Stimulated activated CD4-positive, alpha-beta T cell treated with anti-CD3 and anti-CD28 coated beads, TNF-alpha, amount 100 ng/mL, for 48 hours (primary cell): ENCODE results near the gene SLC10A4.

Experiments used
- DNase-seq, 3 donors: peaks; one replicate each; pipeline ENCODE4 v3.0.0-alpha.2; 2020; ENCODE audit warnings: low read depth in 3 of 3

The SLC10A4 gene

DNA sequence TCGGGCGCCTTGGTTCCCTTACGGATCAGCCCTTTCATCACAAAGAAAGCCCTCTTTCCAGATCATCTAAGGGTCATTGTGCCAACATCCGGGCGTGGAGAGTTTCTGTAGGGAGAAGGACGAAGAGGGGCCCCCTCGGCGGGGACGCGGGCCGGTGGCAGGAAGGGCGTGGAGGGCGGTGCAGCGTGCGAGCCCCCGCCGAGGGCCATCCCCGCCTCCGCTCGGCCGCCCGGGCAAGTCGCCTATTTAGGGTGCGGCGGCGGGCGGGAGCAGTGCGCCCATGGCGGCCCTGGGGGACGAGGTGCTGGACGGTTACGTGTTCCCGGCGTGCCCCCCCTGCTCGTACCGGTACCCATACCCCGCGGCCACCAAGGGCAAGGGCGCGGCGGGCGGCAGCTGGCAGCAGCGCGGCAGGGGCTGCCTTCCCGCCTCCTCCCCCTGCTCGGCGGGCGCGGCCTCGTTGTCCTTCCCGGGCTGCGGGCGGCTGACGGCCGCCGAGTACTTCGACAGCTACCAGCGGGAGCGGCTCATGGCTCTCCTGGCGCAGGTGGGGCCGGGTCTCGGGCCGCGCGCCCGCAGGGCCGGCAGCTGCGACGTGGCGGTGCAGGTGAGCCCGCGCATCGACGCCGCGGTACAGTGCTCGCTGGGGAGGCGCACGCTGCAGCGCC is 7.0 kb downstream of the SLC10A4 start, which contains the start of gene ZAR1:
Gene ZAR1, plus strand, starts transcription at position 241 of the 668 bp plus-strand sequence. Its CDS starts 40 bp downstream, at position 281.
- no peak for DNase-seq

DNA sequence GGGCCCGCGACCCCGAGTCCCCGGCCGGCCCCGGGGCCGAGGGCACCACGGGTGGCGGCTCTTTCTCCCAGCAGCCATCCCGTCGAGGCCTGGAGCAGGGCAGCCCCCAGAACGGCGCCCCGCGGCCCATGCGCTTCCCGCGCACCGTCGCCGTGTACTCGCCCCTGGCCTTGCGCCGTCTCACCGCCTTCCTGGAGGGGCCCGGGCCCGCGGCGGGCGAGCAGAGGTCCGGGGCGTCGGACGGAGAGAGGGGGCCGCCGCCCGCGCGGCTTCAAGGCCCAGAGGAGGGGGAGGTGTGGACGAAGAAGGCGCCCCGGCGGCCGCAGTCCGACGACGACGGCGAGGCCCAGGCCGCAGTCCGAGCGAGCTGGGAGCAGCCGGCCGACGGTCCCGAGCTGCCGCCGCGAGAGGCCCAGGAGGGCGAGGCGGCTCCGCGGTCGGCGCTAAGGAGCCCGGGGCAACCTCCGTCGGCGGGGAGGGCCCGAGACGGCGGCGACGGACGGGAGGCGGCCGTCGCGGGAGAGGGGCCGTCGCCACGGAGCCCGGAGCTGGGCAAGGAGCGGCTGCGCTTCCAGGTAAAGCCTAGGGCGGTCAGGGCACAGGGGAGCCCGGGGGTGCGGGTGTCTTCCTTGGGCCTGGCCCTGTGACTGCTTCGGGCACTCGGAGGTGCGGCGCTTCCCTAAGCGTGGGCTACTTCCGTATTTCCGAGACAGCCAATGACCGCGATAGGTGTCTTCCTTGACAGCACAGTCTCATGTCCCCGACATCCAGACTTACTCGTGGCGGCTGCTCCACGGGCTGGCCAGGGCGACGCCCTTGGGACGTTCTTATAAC is 7.8 kb downstream of the SLC10A4 start:
- DNase-seq, result no peak

DNA sequence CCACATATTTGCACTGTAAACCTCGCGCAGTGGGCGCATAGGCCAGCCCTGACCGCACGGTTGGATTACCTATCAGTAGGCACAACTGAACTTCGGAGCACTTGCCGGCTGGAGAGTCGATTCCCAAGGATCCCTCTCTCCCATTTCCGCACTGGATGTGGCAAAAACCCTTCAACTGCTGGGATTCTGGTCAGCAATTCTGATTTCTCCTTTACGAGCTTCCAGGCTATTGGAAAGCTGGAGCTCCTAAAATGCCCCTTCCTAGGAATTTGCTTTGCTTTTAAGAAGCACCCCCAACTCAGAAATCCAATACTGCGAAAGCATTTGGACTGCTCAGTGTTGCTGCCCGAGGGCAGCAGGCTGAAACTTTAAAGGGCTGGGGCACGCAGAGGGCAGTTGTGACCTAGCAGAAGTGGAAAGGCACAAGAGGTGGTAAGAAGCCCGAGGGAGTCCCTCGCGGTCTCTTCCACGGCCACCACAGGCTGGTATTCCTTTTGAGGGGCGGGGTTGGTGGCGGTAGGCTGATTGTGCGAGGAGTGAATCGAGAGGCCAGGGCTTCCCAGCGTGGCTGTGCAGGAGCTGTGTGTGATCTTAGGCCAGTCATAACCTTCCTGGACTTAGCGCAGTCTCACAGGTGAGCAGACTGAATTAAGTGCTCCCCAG is 8.5 kb downstream of the SLC10A4 start:
- DNase-seq, result no peak

DNA sequence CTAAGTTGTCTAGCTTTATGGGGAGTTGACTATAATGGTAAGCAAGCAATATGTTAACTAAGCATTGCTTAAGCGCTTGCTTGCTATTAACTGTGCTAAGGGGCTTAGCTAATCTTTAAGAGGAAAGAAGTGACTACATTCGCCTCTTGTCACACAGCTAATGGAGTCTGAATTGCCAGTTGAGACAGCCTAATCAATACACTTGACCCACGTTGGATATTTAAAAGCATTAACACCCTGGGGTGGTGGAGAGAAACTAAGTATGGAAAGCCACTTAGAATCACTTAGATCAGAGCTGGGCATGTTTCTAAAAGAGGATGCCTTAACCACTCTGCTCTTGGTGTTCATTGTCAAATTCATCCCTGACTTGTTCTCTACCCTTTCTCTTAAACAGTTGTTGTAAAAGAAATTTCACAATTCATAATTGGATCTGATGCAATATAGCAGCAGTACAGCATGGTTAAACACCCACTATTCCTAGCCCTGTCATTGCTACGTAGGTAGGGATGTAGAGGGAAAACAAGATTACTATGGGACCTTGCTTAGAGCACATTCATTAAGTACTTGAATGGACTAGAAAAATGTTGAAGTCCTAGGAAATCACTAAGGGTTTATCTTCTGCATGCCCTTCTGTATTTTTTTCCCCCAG is 10.4 kb downstream of the SLC10A4 start:
- DNase-seq, result no peak

DNA sequence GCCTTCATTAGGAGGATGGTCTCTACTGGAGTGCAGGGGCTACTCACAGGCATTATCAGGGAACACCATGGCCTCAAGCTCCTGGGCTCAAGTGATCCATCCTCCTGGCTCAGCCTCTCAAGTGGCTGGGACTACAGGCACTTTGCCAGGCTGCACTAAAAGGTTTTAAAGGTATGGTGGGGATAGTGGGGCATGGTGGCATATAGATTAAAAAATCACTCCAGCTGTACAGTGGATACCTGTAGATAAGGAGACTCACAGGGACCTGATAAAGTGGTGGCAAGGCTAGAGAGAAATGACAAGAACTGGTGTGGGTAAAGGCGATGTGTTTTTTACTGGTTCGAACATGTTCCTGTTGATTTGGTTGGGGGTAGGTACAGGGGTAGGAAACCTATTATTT is 12.8 kb downstream of the SLC10A4 start:
- no peak for DNase-seq

DNA sequence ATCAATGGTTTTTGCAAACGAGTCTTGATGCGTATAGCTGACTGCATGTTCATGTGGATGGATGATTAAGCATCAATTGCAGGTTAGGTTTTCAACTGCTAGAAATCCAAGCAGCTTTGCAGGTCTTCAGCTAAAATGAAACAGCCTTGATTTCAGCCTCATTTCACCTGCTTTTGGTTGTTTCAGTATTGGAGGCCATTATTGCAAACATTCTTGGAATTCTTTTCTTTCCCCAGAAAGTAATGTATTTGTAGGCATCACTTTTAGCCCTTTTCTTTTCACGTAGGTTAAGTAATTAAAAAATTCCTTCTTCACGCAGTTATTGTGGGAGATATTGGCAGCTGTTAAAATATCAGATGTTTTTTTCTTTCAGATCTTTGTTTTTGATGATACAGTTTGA is 15.8 kb downstream of the SLC10A4 start:
- no peak for DNase-seq

DNA sequence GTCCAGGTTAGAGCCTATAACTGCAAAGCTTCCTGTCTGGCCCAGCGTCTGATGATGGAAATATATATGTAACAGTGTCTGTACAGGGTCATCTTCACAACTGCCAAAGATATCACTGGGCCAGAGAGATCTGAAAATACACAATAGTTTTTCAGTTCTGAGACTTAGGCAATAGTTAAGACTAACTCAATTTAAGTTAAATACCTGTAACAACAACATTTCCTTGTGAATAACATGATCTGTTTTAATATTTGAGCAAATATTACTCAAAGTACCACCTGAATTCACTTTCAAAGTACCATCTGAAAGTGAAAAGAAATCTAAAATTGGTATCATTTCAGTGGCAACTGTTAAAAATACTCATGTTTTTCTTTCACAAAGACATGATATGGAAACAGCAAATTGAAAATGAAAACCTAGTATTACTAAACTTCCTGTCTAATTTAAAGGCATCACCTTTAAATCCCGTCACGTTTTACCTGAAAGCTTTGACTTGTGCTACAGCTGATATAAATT is 16.5 kb downstream of the SLC10A4 start:
- no peak for DNase-seq

DNA sequence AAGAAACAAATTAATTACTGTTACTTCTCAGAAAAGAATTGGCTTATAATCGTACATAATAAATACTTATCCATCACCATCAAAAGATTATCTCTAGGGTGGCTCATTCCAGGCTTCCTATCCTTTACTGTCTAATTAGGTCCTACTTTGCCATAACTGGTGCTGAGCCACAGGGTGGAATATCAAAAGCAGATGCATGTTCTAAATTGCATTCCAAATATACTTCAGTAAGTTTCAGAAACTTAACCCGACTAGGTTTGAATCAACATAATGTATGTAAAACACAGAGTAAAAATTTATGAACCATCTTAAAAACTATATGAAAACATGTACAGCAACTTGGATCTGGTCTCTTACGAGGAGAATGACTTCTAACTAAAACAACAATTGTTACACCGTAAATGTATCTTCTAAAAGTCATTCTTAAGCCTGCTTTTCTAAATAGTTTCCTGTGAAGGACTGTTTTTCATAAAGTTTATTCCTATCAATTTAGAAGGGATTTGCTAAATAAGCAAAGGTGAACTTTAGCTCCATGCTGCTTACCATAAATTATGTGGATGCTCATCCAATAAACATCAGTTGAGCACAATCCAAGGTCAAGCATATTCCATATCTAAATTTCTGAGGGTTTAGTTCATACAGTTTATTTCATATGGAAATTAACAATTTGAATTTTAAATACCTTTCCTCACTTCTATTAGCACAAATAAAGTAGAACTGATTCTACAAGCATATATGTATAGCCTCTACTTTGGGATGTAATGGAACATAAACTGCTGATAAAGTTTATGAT is 20.3 kb downstream of the SLC10A4 start:
- DNase-seq, result no peak

DNA sequence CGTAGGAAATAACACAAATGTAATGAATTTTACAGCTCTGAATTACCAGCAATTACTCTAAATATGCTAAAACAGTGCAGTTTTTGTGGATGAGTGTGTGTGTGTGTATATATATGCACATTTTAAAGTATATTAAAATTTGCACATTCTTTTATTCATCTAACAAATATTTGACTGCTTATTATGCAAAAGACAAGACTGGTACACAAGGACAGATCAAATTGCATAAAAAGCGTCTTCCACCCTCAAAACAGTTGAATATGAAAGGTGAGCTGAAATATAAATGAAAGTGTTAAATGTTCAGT is 20.8 kb downstream of the SLC10A4 start:
- no peak for DNase-seq

DNA sequence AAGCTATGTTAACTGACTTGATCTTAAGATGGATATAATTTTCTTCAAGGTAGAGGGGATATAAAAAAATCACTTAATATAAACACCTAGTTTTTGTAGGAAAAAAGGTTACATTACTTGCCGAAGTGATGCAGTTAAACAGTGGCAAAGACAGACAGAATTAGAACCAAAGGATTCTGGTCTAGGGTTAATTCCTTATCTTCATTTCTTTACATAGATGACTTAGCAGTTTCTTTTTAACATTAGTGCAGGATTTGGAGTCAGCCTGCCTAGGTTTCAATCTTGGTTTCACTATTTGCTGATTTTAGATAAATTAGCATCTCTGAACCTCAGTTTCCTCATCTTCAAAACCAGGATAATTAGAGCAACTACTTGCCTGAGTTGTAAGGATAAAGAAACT is 21.2 kb downstream of the SLC10A4 start:
- DNase-seq, result no peak

DNA sequence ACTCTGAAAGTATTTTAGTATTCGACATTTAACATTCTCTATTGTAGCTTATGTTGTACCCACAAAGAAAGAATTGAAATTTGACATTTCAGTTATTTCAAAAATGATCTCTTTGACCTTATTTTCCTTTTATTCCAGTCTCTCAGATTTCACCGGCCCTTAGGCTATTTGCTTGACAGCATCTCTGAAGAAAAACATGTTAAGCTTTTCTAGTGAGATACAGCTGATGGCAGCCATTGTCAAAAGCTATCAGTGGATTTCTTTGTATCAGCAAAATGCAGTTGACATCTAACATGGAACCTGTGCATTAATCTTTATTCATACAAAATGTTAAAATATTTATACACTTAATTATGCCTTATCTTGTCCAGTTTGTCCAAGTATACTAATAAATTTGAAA is 23.6 kb downstream of the SLC10A4 start:
- no peak for DNase-seq

DNA sequence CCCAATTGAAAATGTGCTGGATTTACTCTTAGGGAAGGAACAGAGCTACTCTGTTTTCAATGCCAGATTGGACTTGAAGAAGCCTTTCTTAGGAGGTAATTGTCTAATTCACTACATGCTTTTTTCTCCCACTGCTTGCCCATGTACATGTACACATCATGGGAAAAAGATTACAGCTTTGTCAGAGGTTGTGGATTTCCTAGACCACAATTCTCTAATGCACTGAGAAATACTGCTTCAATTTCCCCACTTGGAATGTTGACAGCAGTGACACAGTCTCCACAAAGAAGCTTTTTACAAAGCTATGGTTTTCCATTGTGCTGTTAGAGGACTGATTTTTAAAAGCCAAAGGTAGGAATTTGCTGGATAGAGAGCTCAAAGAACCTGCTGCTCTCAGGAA is 26.4 kb downstream of the SLC10A4 start:
- no peak for DNase-seq

DNA sequence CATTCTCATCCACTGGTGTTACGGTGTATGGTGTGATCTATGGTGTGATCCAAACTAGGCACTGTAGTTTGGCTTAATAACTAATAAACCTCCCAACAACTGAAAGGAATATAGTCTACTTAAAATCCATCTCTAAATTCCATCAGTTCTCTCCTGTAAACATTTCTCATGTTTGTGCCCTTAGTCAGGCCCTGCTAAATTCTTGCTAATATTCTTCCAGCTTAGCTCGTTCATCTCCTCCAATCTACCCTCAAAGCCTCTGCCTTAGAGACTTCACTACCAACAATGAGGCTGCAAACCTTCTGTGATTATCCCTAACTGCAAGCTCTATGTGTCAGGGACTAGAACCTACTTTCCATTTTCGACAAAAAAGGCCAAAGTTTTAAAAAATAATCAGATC is 35.0 kb downstream of the SLC10A4 start:
- DNase-seq, result no peak

DNA sequence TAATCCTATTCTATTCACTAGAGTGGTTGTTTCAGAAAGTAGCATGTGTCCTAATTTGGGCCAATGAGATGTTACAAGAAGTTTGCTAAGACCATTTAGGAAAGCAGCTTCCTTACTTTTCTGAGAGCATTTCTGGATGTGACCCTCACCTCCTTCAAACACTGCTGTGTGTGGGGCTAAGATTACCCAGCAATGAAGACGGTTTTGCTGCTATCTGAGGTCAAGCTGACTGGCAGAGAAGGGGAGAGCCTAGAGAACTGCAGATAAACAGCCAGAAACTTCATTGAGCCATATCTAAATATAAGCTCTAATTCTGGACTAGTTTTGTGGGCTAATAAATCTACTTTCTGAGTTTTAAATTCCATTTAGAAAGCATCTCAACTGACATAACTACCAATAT is 43.3 kb downstream of the SLC10A4 start:
- no peak for DNase-seq

DNA sequence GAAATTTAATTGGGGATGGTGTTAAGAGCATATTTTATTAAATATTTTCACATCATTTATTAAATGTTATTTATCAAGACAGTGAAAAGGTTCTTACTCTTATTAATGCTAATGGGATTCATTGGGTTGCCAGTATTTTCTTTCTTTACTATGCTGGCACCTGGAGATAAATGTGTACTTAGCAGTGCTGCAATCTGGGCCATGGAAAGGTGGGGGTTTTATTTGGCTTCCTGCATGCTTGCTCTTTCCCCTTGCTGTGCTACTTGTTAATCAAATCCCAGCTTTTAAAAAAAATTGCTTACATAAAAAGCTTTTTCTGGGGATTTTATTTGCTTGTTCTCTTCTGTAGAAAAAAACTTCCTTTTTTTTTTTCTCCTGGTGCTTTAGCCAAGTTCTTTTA is 55.2 kb downstream of the SLC10A4 start:
- no peak for DNase-seq
